Esophagus muscularis mucosa (tissue), 3 donors: ENCODE data around the gene ARL17B.

Source experiments
- POLR2A ChIP-seq: fragments of 450-650 bp; IDR thresholded peaks from one replicate; pipeline ENCODE4 v1.6.1; 2017; ENCODE audit warnings: antibody characterized with exemption, moderate library complexity, mild to moderate bottlenecking, low read depth
- TF ChIP-seq, protein P1 (sequence below), 3 experiments: fragments of 200-600 bp in 2 of 3; fragments of 450-650 bp in 1 of 3; sonication (generic) in 2 of 3; IDR thresholded peaks; one replicate each; pipeline ENCODE4 v1.5.1; 2017 to 2019; ENCODE audit warnings: antibody characterized with exemption in 3 of 3, mild to moderate bottlenecking in 2 of 3, moderate library complexity in 1 of 3

DNA sequence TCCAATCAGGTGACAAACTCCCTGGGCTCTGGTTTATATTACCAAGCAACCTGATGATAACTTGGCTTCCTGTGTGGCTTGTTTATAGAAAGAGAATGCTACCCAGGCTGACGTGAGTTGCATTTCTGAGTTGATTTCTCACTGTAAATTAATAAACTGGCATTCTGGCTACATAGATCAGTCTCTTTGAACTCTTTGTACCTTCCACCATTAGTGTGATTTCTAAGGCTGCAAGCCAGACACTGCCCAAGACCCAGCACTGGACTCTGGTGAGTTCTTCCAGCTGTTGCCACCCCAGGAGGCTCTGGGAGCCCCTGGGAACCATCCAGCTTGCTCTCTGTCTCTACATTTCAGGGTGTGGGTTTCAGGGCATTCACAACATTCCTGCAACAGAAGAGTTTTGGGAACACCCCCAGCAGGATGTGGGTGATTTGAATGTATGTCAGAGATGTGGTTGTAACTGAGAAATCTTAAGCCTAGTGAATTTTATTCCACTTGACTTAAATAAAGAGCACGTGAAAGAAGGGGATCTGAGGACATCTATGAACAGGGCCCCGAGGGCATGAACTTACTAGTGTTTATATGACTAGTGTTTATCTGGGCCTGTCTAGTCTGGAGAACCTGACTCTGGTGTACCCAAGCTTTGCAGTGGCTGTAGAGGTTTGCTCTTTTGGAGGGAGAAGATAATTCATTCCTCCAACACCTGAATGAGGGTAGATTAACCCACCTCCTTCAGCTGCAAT, 96.9 kb downstream of the ARL17B start:
- TF ChIP-seq, protein P1, sequence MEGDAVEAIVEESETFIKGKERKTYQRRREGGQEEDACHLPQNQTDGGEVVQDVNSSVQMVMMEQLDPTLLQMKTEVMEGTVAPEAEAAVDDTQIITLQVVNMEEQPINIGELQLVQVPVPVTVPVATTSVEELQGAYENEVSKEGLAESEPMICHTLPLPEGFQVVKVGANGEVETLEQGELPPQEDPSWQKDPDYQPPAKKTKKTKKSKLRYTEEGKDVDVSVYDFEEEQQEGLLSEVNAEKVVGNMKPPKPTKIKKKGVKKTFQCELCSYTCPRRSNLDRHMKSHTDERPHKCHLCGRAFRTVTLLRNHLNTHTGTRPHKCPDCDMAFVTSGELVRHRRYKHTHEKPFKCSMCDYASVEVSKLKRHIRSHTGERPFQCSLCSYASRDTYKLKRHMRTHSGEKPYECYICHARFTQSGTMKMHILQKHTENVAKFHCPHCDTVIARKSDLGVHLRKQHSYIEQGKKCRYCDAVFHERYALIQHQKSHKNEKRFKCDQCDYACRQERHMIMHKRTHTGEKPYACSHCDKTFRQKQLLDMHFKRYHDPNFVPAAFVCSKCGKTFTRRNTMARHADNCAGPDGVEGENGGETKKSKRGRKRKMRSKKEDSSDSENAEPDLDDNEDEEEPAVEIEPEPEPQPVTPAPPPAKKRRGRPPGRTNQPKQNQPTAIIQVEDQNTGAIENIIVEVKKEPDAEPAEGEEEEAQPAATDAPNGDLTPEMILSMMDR (IDR thresholded peaks at IDR 0.05) = no peak
- TF ChIP-seq POLR2A = no peak
